GM10847 (cell line): ENCODE measurements around the gene ACP7.

Experiments used
- POLR2A ChIP-seq: IDR thresholded peaks from 2 replicates; pipeline ENCODE4 v1.6.1; 2011; ENCODE audit not compliant: insufficient read length; ENCODE audit errors: extremely low read depth

ACP7 gene

DNA sequence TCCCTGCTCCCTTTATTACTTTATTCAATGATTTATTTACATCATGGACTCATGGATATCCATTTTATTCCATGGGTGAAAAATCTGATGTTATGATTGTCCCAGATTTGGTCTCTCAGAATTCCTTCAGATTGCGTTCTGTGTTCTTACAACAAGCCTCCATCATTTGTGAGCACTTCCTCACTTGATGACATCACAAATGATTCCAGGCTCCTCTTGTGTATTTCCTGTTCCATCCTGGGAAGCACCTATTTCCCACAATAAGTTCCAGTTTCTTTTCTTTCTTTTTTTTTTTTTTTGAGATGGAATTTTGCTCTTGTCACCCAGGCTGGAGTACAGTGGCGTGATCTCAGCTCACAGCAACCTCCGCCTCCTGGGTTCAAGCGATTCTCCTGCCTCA, 6.7 kb downstream of the ACP7 start:
- no peak for TF ChIP-seq POLR2A

DNA sequence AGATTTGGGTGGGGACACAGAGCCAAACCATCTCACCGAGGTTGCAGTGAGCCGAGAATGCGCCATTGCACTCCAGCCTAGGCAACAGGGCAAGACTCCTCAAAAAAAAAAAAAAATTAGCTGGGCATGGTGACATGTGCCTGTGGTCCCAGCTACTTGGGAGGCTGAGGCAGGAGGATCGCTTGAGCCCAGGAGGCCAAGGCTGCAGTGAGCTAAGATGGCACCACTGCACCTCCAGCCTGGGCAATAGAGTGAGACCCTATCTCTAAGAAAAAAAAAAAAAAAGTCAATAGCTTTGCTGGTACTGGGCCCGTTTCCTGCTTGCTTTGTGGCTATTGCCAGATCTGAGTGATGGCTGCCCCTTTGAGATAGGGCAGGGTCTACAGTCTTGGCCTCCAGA, 13.1 kb downstream of the ACP7 start:
- no peak for TF ChIP-seq POLR2A

DNA sequence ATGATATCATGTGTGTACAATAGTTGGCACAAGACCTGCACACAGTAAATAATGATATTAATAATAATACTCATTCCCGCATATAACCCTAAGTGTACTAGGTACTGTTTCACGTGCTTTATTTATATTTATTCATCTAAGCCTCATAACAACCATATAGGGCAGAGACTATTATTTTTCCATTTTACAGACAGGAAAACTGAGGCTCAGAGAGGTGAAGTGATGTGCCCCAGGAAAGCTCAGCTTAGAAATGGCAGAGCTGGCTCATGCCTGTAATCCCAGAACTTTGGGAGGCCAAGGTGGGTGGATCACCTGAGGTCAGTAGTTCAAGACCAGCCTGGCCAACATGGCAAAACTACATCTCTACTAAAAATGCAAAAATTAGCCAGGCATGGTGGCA, 13.6 kb downstream of the ACP7 start:
- no peak for TF ChIP-seq POLR2A

DNA sequence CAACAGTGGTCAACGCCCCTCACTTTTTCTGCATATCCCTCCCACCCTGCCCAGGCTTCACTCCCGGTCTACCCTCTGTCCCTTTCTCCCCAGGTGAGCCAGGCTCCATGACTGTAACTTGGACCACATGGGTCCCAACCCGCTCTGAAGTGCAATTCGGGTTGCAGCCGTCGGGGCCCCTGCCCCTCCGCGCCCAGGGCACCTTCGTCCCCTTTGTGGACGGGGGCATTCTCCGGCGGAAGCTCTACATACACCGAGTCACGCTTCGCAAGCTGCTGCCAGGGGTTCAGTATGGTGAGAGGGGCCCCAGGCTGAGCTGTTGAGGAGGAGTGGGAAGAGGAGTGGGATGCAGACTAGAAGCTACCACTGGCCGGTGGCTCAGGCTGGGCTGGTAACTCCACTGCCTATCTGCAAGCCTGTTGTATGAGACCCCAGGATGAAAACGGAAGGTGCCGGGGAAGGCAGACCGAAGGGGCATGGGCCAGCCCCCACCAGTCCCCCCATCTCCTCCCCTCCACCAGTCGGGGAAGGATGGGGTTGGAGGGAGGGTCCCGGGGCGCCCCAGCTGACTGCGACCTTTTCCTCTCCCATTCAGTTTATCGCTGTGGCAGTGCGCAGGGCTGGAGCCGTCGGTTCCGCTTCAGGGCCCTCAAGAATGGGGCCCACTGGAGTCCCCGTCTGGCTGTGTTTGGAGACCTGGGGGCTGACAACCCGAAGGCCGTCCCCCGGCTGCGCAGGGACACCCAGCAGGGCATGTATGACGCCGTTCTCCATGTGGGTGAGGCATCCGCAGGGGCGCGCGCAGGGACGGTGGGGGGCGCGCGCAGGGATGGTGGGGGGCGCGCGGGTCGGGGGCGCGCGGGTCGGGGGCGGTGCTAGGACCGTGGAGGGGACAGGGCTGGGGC, 14.4 kb downstream of the ACP7 start:
- no peak for TF ChIP-seq POLR2A

DNA sequence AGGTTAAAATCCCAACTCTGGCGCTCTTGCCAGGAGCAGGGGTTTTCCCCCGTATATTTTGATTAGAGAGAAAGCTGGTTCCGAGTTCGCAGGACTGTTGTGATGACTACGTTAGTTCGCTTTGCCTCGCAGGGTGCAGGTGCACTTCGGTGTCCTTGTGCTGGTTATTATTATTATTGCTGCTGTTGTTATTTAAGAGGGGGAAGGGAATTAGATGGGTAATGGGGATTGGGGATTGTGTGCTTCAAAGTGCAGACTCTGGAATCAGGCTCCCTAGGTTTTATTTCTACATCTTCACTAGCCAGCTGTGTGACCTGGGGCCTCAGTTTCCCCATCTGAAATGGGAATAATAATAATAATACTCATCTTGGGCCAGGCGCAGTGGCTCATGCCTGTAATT, 15.2 kb downstream of the ACP7 start:
- no peak for TF ChIP-seq POLR2A

DNA sequence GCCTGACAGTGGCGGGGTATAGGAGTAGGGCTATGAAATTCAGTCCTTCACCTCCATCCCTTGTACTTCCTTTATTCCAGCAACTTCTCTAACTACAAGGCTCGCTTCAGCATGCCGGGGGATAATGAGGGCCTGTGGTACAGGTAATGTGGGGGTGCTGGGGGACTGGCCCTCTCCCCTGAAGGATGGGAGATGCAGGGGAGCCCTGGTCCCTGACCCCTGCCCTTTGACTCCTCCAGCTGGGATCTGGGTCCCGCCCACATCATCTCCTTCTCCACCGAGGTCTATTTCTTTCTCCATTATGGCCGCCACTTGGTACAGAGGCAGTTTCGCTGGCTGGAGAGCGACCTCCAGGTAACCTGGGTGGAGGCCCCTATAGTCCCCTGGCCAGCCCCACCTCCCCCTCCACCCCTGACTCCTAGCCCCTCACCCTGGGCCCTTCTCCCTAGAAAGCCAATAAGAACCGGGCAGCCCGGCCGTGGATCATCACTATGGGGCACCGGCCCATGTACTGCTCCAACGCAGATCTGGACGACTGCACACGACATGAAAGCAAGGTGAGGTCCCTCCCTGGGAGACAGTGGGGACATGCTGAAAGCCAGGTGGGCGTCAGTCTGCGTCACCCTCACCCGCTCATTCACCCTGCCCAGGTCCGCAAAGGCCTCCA, 16.5 kb downstream of the ACP7 start:
- TF ChIP-seq POLR2A: no peak

DNA sequence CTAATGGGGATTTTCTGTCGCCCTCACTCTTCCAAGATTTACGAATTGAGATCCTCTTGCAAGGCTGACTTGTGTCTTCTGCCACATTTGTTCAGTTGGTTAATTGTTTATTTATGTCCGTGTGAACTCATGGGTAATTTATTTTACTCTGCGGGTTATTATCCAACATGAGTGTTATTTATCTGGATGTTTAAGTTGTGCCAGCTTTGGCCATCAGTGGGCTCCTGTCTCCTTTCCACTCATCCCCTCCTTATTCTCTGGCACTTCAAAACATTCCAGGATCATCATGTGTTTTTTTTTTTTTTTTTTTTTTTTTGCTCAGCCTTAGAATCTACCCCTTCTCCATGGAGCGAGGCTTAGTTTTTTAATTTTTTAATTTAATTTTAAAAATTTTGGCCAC, 19.0 kb downstream of the ACP7 start:
- no peak for TF ChIP-seq POLR2A

DNA sequence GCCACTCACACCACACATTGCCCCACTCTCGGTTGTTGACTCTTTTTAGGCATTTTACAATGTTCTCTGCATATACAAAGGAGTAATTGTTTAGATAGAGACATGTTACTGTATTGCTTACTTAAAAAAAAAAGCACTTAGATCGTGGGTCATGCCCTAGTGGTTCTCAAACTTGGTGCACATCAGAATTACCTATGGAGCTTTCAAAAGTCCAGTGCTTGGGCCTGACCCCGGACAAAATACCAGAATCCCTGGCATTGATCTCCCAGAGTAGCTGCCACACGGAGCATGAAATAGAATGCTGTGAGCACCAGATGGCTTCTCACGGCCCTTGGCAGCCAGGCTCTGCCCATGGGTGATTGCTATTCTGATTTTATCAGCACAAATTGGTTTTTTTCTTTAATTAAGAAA, 20.0 kb downstream of the ACP7 start:
- TF ChIP-seq POLR2A: no peak

DNA sequence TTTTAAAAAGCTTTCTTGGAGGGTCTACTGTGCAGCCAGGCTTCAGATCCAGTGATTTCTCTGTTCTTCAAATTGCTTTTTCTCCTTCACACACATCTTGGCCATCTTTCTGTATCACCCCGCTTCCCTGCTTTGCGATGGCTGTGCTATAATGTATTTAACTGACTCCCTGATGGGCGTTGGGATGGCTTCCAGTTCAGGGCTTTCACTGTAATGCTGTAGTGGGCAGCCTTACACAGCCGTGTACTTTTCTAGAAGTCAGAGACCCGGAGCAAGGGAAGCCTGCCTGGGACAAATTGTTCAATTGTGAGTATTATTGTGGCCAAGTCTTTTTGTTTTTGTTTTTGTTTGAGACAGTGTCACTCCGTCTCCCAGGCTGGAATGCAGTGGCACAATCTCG, 22.0 kb downstream of the ACP7 start:
- no peak for TF ChIP-seq POLR2A

DNA sequence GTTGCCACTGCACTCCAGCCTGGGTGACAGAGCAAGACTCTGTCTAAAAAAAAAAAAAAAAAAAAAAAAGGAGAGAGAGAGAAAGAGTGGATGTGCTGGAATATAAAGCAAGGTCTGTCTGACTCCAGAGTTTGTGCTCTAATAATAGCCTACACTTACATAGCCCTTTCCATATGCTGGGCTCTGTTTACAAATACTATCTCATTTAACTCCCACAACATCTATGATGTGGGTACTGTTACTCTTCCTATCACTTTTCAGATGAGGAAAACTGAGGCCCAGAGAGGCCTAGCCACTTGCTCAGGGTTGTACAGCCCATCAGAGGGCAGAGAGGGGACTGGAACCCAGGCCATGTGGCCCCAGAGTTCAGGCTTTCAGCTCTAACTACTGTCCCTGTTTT, 25.5 kb downstream of the ACP7 start:
- no peak for TF ChIP-seq POLR2A

DNA sequence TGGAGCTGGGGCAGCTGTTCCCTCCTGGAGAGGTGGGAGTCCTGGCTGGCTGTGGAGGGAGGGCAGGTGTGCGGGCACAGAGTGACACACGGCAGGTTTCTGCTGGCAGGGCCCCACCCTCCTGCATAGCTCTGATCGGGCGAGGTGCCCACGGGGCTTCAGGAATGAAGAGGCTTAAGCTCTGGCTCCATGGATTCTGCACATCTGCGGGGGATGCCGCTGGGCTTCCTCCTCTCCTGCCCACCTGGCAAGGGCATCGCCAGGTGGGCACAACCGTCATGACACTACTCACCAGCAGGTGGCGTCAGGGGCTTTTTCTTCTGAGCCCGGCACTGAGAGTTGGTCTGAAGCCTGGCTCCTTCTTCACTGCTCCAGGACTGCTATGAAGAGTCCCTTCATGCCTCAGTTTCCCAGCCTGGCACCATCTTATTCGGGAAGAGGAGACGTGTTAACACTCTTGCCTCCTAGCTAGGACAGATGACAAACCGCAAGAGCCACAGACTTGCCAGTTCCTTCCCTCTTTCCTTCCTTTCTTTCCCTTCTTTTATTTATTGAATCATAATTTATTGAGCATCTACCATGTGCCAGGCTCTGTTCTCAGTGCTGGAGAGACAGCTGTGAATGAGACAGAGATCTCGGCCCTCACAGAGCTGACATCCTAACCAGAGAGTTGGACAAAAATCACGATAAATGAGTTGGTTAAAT, 26.2 kb downstream of the ACP7 start:
- no peak for TF ChIP-seq POLR2A

DNA sequence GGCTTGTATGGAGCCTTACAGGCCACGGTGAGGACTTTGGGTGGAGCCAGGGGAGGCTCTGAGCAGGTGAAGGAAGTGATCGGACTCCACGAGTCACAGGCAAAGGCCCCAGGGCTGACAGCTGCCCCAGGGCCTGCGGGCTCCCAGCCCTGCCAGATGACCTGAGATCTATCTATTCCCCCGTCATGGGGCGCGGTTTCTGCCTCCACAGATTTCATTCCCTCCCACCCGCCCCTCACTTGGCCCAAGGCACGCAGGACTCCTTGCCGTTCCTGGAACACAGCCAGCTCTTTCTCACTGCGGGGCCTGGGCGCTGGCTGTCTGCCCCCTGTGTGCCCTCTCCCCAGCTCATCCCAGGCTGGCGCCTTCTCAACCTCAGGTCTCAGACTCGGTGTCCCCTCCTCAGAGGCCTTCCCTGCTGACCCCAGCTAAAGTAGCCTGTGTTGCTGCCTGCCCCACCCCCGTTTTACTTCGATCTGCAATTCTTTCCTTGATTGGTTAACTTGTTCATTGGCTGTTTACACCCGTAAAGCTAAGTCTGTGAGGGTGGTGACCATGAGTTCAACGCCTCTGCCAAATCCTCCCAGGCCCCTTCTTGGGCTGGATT, 27.5 kb downstream of the ACP7 start:
- no peak for TF ChIP-seq POLR2A

DNA sequence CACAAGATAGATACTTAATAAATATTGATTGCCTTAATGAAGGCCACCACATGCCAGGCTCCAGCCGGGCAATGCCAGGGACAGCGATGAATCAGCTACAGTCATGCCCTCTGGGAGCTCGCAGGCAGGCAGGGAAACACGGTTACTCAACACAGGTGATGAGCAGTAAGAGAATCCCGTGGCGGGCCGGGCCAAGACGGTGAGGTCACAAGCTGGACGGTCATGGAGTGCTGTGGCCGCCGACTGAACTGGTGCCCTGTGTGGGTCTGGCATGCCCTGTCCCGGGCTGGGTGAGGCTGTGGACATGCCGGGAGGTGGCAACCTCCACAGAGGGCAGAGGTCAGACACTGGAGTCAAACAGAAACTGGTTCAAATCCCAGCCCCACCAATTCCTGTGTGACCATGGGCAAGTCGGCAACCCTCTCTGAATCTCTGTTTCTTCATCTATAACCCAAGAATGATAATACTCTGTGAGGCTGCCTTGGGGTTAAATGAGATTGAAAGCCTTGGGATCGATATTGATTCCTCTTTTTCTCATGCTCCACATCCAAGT, 28.2 kb downstream of the ACP7 start:
- no peak for TF ChIP-seq POLR2A

DNA sequence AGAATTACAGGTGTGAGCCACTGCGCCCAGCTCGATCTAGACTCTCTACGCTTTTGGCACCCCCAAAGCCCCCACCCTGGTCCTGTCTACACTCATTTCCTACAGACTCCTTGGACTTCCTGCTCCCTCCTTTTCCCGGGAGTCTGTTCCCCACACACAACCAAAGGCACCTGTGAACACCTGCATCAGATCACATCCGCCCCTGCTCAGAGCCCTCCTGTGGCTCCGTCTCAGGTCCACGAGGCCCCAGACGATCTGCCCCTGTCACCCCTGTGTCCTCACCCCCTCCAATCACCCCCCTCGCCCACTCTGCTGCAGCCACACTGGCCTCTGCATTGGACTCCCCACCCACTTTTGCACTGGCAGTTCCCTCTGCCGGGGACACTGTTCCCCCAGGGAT, 29.0 kb downstream of the ACP7 start:
- TF ChIP-seq POLR2A: no peak
